ENCODE data around the gene FSCN2. TPM values are rescaled to one million over a fixed set of nuclear protein-coding genes. Genes with fewer than 3 reads are reported as not detected.

The FSCN2 gene
- total and polyA plus RNA-seq, 9 donors, result 0.13 to 6.4 (median 3.0) TPM

DNA sequence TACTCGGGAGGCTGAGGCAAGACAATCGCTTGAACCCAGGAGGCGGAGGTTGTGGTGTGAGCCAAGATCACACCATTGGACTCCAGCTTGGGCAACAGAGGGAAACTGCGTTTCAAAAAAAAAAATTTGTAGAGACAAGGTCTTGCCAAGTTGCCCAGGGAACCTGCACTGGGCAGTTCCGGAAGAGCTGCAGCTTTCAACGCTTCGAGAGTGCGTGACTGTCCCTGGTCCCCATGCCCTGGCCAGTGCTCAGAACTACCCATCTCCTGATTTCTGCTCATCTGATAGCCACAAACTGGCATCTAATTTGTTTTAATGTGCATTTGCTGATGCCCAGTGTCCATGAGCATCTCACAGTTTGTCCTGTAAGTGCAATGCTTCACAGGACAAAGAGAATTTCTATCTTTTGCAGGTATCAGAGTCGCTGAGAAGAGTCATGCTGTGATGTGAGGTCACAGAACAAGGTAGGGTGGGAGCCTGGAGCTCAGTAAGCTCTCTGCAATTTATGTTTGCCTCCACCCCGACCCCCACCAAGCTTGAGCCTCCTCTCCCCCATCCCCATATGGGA lies 19.5 kb upstream of the FSCN2 start:
- H3K9me3 ChIP-seq, result no peaks in the 10 kb centered on the region
- no peak for DNase-seq
- 37 to 41% (median 39%) methylated on average over 10 of the region's 10 CpGs for WGBS, 3 donors
- H3K27me3 ChIP-seq, result no peaks in the 10 kb centered on the region
- H3K4me1 ChIP-seq (ENCODE audit: insufficient read depth), result peaks cover 5% of the 10 kb centered on the region
- no peak overlapping the region for H3K27ac ChIP-seq
- intact Hi-C loops (cut with DNase I), result no loop called here
- peak overlapping the region; percentile 64 for H3K4me3 ChIP-seq
- no peak for TF ChIP-seq EP300 (IDR thresholded peaks at IDR 0.05)
- TF ChIP-seq, protein P1, sequence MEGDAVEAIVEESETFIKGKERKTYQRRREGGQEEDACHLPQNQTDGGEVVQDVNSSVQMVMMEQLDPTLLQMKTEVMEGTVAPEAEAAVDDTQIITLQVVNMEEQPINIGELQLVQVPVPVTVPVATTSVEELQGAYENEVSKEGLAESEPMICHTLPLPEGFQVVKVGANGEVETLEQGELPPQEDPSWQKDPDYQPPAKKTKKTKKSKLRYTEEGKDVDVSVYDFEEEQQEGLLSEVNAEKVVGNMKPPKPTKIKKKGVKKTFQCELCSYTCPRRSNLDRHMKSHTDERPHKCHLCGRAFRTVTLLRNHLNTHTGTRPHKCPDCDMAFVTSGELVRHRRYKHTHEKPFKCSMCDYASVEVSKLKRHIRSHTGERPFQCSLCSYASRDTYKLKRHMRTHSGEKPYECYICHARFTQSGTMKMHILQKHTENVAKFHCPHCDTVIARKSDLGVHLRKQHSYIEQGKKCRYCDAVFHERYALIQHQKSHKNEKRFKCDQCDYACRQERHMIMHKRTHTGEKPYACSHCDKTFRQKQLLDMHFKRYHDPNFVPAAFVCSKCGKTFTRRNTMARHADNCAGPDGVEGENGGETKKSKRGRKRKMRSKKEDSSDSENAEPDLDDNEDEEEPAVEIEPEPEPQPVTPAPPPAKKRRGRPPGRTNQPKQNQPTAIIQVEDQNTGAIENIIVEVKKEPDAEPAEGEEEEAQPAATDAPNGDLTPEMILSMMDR (IDR thresholded peaks at IDR 0.05), result no peak
- no peaks in the 10 kb centered on the region for H3K36me3 ChIP-seq

DNA sequence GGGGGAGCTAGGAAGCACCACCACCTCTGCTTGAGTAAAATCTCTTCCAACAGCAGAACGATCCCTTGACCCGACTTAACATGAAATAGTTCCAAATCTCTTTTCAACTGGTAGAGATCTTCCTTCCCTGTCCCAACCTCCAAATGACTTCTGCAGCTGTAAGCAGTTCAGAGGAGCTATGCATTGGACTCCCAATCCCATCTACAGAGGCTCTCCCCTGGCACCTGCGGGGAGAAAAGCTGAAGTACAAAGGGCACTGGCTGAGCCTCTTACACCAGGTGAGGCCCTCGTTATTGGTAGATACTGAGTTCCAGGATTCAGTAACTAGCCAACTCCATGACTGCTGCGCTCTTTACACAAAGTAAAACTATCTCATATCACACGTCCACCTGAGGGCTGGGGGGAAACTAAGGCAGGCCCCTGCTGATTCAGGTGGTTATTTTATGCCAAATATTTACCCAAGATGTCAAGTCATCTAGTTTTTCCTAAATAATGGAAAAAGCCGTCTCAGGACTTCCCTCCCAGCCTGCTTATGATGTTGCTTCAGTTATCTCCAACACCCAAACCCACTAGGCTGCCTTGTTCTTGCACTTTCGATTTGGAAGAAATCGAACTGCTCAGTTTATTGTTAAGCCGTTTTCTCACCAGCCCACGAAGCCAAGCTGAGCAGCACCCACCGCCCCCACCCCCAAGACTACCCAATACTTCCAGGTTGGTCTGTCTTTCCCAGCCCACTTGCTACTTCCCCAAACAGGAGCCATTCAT lies 18.8 kb upstream of the FSCN2 start:
- intact Hi-C loops (cut with DNase I), result no loop called here
- 9 to 15% (median 13%) methylated on average over 12 of the region's 12 CpGs for WGBS, 3 donors
- H3K27ac ChIP-seq, result no peak overlapping the region
- TF ChIP-seq POLR2A (IDR thresholded peaks at IDR 0.05) (no peak), EP300 (IDR thresholded peaks at IDR 0.05) (no peak)
- TF ChIP-seq, protein P1 (IDR thresholded peaks at IDR 0.05), result no peak
- H3K9me3 ChIP-seq, result no peaks in the 10 kb centered on the region
- H3K36me3 ChIP-seq, result no peaks in the 10 kb centered on the region
- H3K4me3 ChIP-seq, result peak overlapping the region; percentile 64
- no peaks in the 10 kb centered on the region for H3K27me3 ChIP-seq
- peaks cover 5% of the 10 kb centered on the region for H3K4me1 ChIP-seq (ENCODE audit: insufficient read depth)
- DNase-seq, result no peak

- Histone ChIP-seq H3K4me1 (ENCODE audit: insufficient read depth) (peaks cover 5% of the 10 kb centered on the region), H3K4me3 (peak overlapping the region; percentile 64), H3K9me3 (no peaks in the 10 kb centered on the region), H3K36me3 (no peaks in the 10 kb centered on the region), H3K27me3 (no peaks in the 10 kb centered on the region), H3K27ac (no peak overlapping the region)
- WGBS, 3 donors, result 1 to 7% (median 3%) methylated on average over 22 of the region's 22 CpGs
- DNase-seq, result no peak
- no peak for TF ChIP-seq EP300 (IDR thresholded peaks at IDR 0.05)
- no peak for TF ChIP-seq POLR2A (IDR thresholded peaks at IDR 0.05)
- TF ChIP-seq, protein P1 (IDR thresholded peaks at IDR 0.05), result no peak
- intact Hi-C loops (cut with DNase I), result loop anchor here (2.0 to 5.0 kb wide), 4 partner anchors 108 to 117 kb away; partner anchors contain the start of gene BAHCC1 (in 1 of the 4)
These were observed 18.0 kb upstream of the FSCN2 start for GRCh38 chr17:81509972-81510784.

GRCh38 chr17:81510785-81511553 lies 17.2 kb upstream of the FSCN2 start:
- WGBS, 3 donors, result 0 to 1% (median 1%) methylated on average over 48 of the region's 48 CpGs
- no peaks in the 10 kb centered on the region for H3K36me3 ChIP-seq
- H3K9me3 ChIP-seq, result no peaks in the 10 kb centered on the region
- intact Hi-C loops (cut with DNase I), result loop anchor here (2.0 to 5.0 kb wide), 4 partner anchors 109 to 118 kb away; partner anchors contain the start of gene BAHCC1 (in 1 of the 4)
- no peak overlapping the region for H3K27ac ChIP-seq
- no peaks in the 10 kb centered on the region for H3K27me3 ChIP-seq
- TF ChIP-seq EP300 (IDR thresholded peaks at IDR 0.05), result no peak
- no peak for TF ChIP-seq POLR2A (IDR thresholded peaks at IDR 0.05)
- TF ChIP-seq, protein P1 (IDR thresholded peaks at IDR 0.05), result no peak
- peak overlapping the region; percentile 64 for H3K4me3 ChIP-seq
- DNase-seq, result peak in 1 of 5 donors; percentile 44
- H3K4me1 ChIP-seq (ENCODE audit: insufficient read depth), result peaks cover 10% of the 10 kb centered on the region
